AG10803 (cell line): Measurements from ENCODE around the gene USP7.
A peak's percentile ranks its signal among the peaks of the same experiment; 100 is the strongest.

Experiments
- DNase-seq: peaks from one replicate; pipeline ENCODE4 v3.0.0; 2010; ENCODE audit warnings: low read depth
- H3K4me3 ChIP-seq: 2 replicates; pipeline ENCODE4 v1.5.1; 2011; ENCODE audit warnings: mild to moderate bottlenecking, low read length, control low read depth
- CTCF ChIP-seq: conservative IDR thresholded peaks from 2 replicates; pipeline ENCODE4 v1.5.1; 2011; ENCODE audit warnings: mild to moderate bottlenecking, low read length, control low read depth, inconsistent platforms

Gene USP7

GRCh38 chr16:9004183-9004582, 40.5 kb upstream of the USP7 start:
- H3K4me3 ChIP-seq = no peak overlapping the region
- no peak for TF ChIP-seq CTCF
- DNase-seq = no peak

GRCh38 chr16:9003763-9004162, 40.1 kb upstream of the USP7 start:
- TF ChIP-seq CTCF = no peak
- DNase-seq = no peak
- no peak overlapping the region for H3K4me3 ChIP-seq

- TF ChIP-seq CTCF = no peak
- no peak overlapping the region for H3K4me3 ChIP-seq
- DNase-seq = no peak
These were observed 39.6 kb upstream of the USP7 start for GRCh38 chr16:9003322-9003721.

- H3K4me3 ChIP-seq = no peak overlapping the region
- DNase-seq = no peak
- TF ChIP-seq CTCF = no peak
These were observed 38.3 kb upstream of the USP7 start for GRCh38 chr16:9002042-9002441.

- no peak overlapping the region for H3K4me3 ChIP-seq
- no peak for TF ChIP-seq CTCF
These were observed 37.0 kb upstream of the USP7 start for GRCh38 chr16:9000664-9001063.

GRCh38 chr16:8999800-9000199, 36.1 kb upstream of the USP7 start:
- no peak for TF ChIP-seq CTCF
- no peak overlapping the region for H3K4me3 ChIP-seq
- no peak for DNase-seq

More at GRCh38 chr16:9000664-9001063, 37.0 kb upstream of the USP7 start:
- DNase-seq = no peak

GRCh38 chr16:8998108-8998507, 34.4 kb upstream of the USP7 start:
- no peak for TF ChIP-seq CTCF
- no peak overlapping the region for H3K4me3 ChIP-seq
- peak; percentile 76 for DNase-seq
